ENCODE results near the gene MECR.

MECR gene

GRCh38 chr1:29213055-29213454, 17.7 kb downstream of the MECR start:
- H3F3A ChIP-seq (ENCODE audit: insufficient read depth, low read length) = no peaks in the 10 kb centered on the region
- no peaks in the 10 kb centered on the region for H3K79me2 ChIP-seq (ENCODE audit: low read length)
- no peaks in the 10 kb centered on the region for H3K9me2 ChIP-seq (replicated peaks; ENCODE audit: insufficient read depth, low read length)
- no peak overlapping the region for H3K9ac ChIP-seq (ENCODE audit: low read length)
- no peak overlapping the region for H2AFZ ChIP-seq (ENCODE audit: low read length)
- H3K36me3 ChIP-seq (replicated peaks; ENCODE audit: insufficient read depth, low read length) = no peaks in the 10 kb centered on the region
- no peak for TF ChIP-seq CTCF (IDR thresholded peaks at IDR 0.05; ENCODE audit: low read length)
- TF ChIP-seq EZH2 (optimal IDR thresholded peaks at IDR 0.05; ENCODE audit: low read depth, low read length) = no peak
- TF ChIP-seq EZH2phosphoT487 (IDR thresholded peaks at IDR 0.05; ENCODE audit: low read length) = no peak
- H3K27ac ChIP-seq (ENCODE audit: low read length) = no peak overlapping the region
- no peak overlapping the region for H3K4me3 ChIP-seq (ENCODE audit: low read length)
- no peaks in the 10 kb centered on the region for H3K9me3 ChIP-seq (replicated peaks; ENCODE audit: insufficient read depth, low read length)
- H3K27me3 ChIP-seq (replicated peaks; ENCODE audit: insufficient read depth, low read length) = no peaks in the 10 kb centered on the region
- no peaks in the 10 kb centered on the region for H3K4me1 ChIP-seq (ENCODE audit: low read length)
- DNase-seq = no peak
- H4K20me1 ChIP-seq (ENCODE audit: insufficient read depth, low read length) = no peaks in the 10 kb centered on the region
- H3K4me2 ChIP-seq (ENCODE audit: low read depth, low read length) = no peak overlapping the region

GRCh38 chr1:29211086-29212030, 19.4 kb downstream of the MECR start:
- H3K79me2 ChIP-seq (ENCODE audit: low read length) = no peaks in the 10 kb centered on the region
- no peaks in the 10 kb centered on the region for H4K20me1 ChIP-seq (ENCODE audit: insufficient read depth, low read length)
- no peak overlapping the region for H2AFZ ChIP-seq (ENCODE audit: low read length)
- no peak overlapping the region for H3K27ac ChIP-seq (ENCODE audit: low read length)
- H3K4me2 ChIP-seq (ENCODE audit: low read depth, low read length) = no peak overlapping the region
- H3K4me3 ChIP-seq (ENCODE audit: low read length) = no peak overlapping the region
- no peaks in the 10 kb centered on the region for H3K9me2 ChIP-seq (replicated peaks; ENCODE audit: insufficient read depth, low read length)
- no peak overlapping the region for H3K9ac ChIP-seq (ENCODE audit: low read length)
- H3F3A ChIP-seq (ENCODE audit: insufficient read depth, low read length) = no peaks in the 10 kb centered on the region
- no peaks in the 10 kb centered on the region for H3K27me3 ChIP-seq (replicated peaks; ENCODE audit: insufficient read depth, low read length)
- DNase-seq = no peak
- no peaks in the 10 kb centered on the region for H3K4me1 ChIP-seq (ENCODE audit: low read length)
- TF ChIP-seq CTCF (IDR thresholded peaks at IDR 0.05; ENCODE audit: low read length) (no peak), EZH2 (optimal IDR thresholded peaks at IDR 0.05; ENCODE audit: low read depth, low read length) (no peak), EZH2phosphoT487 (IDR thresholded peaks at IDR 0.05; ENCODE audit: low read length) (no peak)
- H3K9me3 ChIP-seq (replicated peaks; ENCODE audit: insufficient read depth, low read length) = no peaks in the 10 kb centered on the region
- no peaks in the 10 kb centered on the region for H3K36me3 ChIP-seq (replicated peaks; ENCODE audit: insufficient read depth, low read length)

GRCh38 chr1:29210278-29211085, 20.3 kb downstream of the MECR start:
- H2AFZ ChIP-seq (ENCODE audit: low read length) = no peak overlapping the region
- no peaks in the 10 kb centered on the region for H4K20me1 ChIP-seq (ENCODE audit: insufficient read depth, low read length)
- H3K4me3 ChIP-seq (ENCODE audit: low read length) = no peak overlapping the region
- H3K9me2 ChIP-seq (replicated peaks; ENCODE audit: insufficient read depth, low read length) = no peaks in the 10 kb centered on the region
- H3K4me2 ChIP-seq (ENCODE audit: low read depth, low read length) = no peak overlapping the region
- H3K9me3 ChIP-seq (replicated peaks; ENCODE audit: insufficient read depth, low read length) = no peaks in the 10 kb centered on the region
- no peak overlapping the region for H3K27ac ChIP-seq (ENCODE audit: low read length)
- no peak for DNase-seq
- no peaks in the 10 kb centered on the region for H3K27me3 ChIP-seq (replicated peaks; ENCODE audit: insufficient read depth, low read length)
- H3K79me2 ChIP-seq (ENCODE audit: low read length) = no peaks in the 10 kb centered on the region
- H3K4me1 ChIP-seq (ENCODE audit: low read length) = no peaks in the 10 kb centered on the region
- H3K36me3 ChIP-seq (replicated peaks; ENCODE audit: insufficient read depth, low read length) = no peaks in the 10 kb centered on the region
- H3K9ac ChIP-seq (ENCODE audit: low read length) = no peak overlapping the region
- no peaks in the 10 kb centered on the region for H3F3A ChIP-seq (ENCODE audit: insufficient read depth, low read length)
- no peak for TF ChIP-seq EZH2 (optimal IDR thresholded peaks at IDR 0.05; ENCODE audit: low read depth, low read length)
- TF ChIP-seq CTCF (IDR thresholded peaks at IDR 0.05; ENCODE audit: low read length) = no peak
- TF ChIP-seq EZH2phosphoT487 (IDR thresholded peaks at IDR 0.05; ENCODE audit: low read length) = no peak
